ENCODE data around the gene ITGAD.

DNA sequence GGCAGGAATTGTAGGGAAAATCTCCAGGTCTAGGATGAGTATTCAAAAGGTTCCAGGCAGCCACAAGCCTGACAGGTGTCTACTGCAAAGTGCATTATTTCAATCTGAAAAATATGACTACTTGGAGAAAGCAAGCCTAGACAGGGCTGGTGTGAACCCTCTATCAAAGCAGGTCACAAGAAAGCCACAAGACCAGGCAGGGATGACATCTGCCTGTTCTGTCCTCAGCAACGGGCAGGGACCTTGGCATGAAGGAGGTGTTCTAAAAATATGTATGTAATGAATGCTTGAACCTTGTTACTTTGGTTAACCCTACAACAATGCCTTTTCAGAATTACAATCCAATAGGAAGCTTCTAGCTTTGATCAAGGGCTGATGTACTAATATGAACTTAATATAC, 36.2 kb downstream of the ITGAD start:
- TF ChIP-seq GATA3 (IDR thresholded peaks at IDR 0.05; ENCODE audit: low read depth, low read length): no peak
- TF ChIP-seq GATA2 (IDR thresholded peaks at IDR 0.05; ENCODE audit: low read depth, low read length): no peak

Measured in SH-SY5Y (cell line).